ENCODE data around the gene GAREM1.

Gene GAREM1

GRCh38 chr18:32425466-32425865 is 45.2 kb downstream of the GAREM1 start:
- no peak for DNase-seq (ENCODE audit: low read depth in 2 of 2, low spot score in 1 of 2)

DNA sequence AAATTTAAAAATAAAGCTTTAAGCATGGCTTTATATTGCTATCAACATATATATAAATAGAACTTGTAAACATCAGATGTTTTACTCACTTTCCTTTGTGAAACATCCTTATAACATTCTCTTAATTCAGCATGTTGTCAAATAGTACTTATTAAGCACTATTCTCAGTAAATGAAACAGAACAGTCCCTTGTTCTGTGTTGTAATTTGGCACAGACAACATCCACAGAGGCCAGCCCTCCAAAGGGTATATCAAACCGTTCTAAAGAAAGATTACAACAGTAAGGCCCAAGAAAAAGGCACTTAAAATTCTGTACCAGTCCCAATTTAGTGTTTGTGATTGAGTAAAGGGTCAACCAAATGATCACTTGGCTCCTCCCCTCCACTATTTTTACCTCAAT is 46.0 kb downstream of the GAREM1 start:
- no peak for DNase-seq (ENCODE audit: low read depth in 2 of 2, low spot score in 1 of 2)

DNA sequence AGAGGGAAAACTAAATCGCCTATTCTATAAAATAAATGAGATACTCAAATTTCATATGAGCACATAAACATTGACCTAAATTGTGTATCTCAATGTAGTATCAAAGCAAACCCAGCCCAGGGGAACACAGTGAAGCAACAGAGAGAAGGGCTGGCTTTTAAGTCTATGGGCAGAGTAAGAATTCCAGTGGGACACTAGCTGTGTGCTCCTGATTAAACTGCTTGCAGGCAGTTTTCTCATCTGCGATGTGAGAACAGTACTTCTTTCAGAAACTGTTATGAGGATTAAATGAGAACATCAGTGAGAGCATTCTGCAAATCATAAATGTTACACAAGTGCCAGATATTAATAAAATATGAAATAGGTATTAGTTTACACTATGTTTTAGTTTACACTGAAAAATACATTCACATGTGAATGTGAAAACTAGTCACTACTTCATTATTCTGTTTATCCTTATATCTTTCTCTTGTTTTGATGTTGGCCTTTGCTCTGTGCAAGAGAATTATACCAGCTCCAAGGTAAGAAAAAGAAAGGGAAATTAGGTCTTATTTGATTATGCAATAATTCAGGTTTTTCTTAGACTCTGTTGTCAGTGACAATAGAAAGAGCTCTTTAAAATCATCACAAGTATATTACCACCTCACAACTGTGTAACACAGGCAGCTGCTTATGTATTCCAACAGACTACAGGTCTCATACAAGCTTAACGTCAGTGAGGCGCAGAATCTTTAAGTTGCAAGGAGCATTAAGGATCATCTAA is 47.5 kb downstream of the GAREM1 start:
- no peak for DNase-seq (ENCODE audit: low read depth in 2 of 2, low spot score in 1 of 2)

GRCh38 chr18:32422201-32422600 is 48.5 kb downstream of the GAREM1 start:
- no peak for DNase-seq (ENCODE audit: low read depth in 2 of 2, low spot score in 1 of 2)

DNA sequence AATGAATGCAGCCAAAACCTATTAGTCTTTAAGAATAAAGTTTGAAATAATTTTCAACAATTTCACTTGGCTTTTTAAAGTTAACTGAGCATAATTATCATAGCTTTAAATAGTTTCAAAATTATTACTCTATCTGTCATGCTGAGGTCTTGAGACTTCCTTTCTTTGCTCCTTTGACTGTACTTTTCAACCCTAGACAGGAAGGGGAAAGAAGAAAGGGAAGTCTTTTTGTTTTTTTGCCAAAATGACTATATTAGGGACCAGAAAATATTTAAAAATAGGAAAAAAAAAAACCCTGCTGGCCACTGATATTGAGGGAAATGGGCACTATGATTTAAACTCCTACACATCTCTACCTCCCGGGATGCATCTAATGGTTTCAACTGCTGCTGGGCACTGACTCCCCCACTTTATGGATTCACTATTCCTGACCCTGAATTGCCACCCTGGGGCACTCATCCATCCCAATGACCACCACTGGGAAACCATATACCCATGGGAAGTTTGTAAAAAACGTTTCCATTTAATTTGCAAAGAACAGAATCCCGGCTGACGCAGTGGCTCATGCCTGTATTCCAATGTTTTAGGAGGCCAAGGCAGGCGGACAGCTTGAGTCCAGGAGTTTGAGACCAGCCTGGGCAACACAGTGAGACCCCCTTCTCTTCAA is 50.5 kb downstream of the GAREM1 start:
- no peak for DNase-seq (ENCODE audit: low read depth in 2 of 2, low spot score in 1 of 2)

DNA sequence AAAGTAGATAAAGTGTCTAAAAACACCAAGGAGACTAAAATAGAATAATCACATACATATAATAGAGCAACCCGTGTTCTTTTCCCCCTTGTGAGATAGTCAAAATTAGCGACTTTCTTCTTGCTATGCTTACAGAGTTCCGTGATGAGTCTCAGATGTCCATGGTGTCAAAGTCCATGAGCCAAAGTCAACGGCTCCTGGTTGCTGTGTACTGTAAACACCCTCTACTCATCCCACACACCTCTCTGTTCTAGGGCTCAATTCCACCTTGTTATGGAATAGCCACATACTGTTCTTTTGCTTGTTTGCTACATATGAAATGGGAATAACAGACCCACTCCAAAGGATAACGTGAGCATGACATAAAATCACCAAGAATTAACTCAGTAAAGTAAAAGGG is 52.5 kb downstream of the GAREM1 start:
- DNase-seq (ENCODE audit: low read depth in 2 of 2, low spot score in 1 of 2), result no peak

DNA sequence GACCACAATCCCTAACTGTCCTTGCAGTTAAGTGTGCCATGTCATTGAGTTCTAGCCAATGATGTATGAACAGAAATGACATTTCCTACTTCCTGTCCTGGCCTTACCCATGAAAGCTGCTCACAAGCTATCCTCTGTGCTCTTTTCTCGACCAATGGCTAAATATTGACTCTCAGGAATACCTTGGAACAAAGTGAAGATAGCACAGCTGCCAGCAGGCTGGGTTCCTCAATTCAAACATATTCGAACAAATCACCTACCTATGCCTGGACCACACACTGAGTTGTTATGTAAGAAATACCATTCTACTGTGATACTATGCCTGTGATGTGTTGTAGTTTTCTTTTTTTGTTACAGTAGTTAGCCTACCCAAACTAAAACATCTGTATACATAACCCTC is 65.1 kb downstream of the GAREM1 start:
- DNase-seq (ENCODE audit: low read depth in 2 of 2, low spot score in 1 of 2), result no peak

DNA sequence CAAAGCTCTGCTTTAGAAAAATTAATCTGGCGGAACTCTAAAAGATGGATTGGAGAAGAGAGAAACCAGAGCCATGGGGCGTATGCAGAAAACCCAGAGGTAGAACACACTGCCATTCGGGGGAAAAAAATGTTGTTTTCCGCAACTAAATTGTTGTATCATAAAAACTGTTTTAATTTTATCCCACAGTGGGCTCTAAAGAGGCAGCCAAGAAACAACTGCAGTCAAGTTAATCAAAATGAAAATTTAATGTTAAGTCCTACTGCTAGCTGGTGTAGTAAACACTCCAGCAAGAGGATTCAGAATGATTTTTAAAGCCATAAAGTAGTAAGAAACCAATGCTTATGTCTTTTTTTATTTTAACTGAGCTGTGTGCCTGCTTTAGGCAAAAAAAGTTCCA is 69.1 kb downstream of the GAREM1 start:
- no peak for DNase-seq (ENCODE audit: low read depth in 2 of 2, low spot score in 1 of 2)

- DNase-seq (ENCODE audit: low read depth in 2 of 2, low spot score in 1 of 2), result no peak
Observed at GRCh38 chr18:32393407-32393806, 77.3 kb downstream of the GAREM1 start.

GRCh38 chr18:32391126-32391525 is 79.6 kb downstream of the GAREM1 start:
- no peak for DNase-seq (ENCODE audit: low read depth in 2 of 2, low spot score in 1 of 2)

GRCh38 chr18:32389858-32390257 is 80.8 kb downstream of the GAREM1 start:
- no peak for DNase-seq (ENCODE audit: low read depth in 2 of 2, low spot score in 1 of 2)

DNA sequence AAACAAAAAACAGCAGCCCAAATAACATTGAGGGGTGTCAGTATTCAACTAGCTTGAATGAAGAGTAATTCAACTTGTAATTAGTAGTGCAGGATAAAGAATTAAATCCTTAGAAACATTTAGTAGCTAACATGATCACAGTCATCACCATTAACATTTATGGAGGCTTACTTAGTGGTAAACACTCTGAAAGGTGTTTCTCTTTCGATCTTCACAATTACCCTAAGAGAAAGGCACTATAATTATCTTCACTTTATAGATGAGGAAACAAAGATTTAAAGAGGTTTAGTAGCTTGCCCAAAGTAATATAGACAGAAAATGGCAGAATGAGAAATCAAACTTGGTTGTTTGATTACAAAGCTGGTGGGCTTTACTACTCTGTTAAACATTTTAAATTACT is 81.5 kb downstream of the GAREM1 start:
- DNase-seq (ENCODE audit: low read depth in 2 of 2, low spot score in 1 of 2), result no peak

- DNase-seq (ENCODE audit: low read depth in 2 of 2, low spot score in 1 of 2), result no peak
Observed at GRCh38 chr18:32386471-32386870, 84.2 kb downstream of the GAREM1 start.

DNA sequence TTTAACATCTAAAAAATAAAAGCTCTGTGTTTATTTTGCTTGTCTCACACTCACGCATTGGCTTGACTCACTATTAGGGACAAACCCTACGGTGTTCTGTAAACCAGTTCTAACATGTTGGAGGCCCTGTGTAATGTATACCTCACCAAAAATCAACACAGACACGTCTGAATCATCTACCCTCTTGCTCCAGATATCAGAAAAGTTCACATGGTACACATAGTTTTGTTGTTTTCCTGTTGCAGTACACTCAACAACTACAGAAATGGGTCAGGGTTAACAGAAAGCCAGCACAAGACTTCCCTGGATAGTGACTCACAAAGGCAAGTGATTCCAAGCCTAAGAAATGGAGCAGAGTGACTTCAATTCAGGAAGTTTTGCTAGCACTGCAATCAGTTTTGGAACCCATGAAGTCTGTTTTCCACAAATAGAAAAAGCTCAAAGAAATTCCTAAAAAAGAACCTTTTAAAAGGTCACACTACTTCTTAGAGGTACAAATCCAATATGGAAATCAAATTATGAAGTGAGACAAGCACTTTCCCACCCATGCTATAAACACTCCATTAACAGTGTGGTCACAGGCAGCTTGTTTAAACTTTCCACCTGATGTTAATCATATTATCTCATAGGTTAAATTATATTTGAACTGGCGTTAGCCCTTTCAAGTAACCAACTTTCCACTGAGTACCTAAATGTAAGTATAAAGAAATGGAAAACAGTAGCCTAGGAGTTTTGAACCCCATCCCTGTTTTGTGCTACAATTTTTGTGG is 87.4 kb downstream of the GAREM1 start:
- DNase-seq (ENCODE audit: low read depth in 2 of 2, low spot score in 1 of 2), result no peak

- no peak for DNase-seq (ENCODE audit: low read depth in 2 of 2, low spot score in 1 of 2)
Observed at GRCh38 chr18:32381761-32382160, 88.9 kb downstream of the GAREM1 start.

GRCh38 chr18:32380559-32380958 is 90.1 kb downstream of the GAREM1 start:
- DNase-seq (ENCODE audit: low read depth in 2 of 2, low spot score in 1 of 2), result no peak

DNA sequence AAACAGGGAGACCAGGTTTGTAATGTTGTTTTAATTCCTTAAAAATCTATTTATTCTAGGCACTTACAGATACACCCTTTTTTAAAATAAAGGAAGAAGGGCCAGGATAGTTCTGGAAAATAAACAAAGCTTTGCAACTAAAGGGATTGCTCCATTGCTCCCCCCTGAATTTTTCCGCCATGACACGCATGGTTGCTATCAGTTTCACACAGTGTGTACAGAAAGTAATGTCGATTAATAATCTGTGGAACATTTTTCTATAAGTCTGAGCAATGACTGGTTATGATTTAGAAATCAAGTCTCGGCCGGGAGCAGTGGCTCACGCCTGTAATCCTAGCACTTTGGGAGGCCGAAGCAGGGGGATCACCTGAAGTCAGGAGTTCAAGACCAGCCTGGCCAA is 90.8 kb downstream of the GAREM1 start:
- DNase-seq (ENCODE audit: low read depth in 2 of 2, low spot score in 1 of 2), result no peak

DNA sequence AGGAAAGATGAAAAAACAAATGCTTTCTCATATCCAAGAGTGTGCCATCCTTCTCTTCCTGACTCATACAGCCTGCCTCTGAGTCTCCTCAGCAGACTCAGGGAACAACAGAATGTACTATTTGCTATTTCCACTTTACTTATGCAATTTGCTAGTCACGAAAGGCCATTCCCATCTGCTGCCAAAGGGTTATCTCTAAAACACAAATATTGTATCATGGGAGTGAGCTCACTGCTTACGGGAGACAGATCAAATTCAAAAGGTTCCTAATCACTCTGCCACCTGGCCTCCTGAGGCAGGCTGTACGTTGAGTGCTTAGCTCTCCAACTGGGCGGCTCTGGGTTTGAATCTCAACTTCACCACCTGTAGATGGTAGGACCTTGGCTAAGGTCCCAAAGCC is 92.0 kb downstream of the GAREM1 start:
- DNase-seq (ENCODE audit: low read depth in 2 of 2, low spot score in 1 of 2), result no peak

DNA sequence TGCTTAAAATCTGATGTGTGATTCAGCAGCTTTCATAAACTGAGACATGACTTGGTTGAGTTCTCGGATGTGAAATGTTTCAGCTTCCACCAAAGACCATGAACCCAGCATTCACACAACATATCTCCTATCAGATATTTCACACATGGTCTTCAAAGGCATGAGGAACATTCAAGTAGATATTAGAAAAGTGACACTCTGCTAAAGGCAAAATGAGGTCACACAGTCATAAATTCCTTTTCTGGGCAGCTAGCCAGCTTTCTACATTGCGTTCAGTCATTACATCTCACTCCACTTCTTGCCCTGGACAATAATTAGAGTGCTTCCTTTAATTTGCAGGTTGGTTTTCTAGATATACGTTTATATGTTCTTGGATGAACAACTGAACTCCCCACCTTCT is 96.7 kb downstream of the GAREM1 start:
- DNase-seq (ENCODE audit: low read depth in 2 of 2, low spot score in 1 of 2), result no peak

- no peak for DNase-seq (ENCODE audit: low read depth in 2 of 2, low spot score in 1 of 2)
Observed at GRCh38 chr18:32373505-32373904, 97.2 kb downstream of the GAREM1 start.

DNA sequence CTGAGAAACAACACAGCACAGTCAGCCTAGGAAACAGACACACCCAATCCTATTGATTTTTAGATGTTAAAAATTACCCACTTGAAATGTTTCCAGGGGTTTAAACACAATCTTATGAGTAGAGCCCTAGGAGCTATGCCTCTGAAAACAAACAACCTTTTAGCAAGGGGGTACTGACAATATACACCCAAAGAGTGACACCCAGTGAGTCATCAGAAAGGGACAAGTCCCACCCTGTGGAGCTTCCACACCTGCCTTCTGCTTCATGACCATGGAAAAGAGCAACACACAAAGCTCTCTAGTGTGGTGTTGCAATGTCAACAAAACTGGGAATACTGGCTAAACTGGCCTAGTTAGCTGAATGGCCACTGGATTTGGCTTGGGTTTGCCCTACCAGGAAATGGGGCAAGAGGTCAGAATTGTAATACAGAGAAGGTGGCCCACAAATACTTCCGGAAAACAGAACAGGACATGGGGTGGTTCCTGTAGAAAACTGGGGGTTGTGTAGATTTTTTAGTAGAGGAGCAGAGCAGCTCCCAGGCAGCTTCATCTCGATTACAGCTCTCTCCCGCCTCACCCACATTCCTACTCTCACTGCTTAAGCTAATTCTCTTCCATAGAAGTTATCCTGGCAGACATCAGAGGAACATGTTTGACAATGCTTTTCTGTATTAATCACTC is 98.2 kb downstream of the GAREM1 start:
- DNase-seq (ENCODE audit: low read depth in 2 of 2, low spot score in 1 of 2), result no peak

DNA sequence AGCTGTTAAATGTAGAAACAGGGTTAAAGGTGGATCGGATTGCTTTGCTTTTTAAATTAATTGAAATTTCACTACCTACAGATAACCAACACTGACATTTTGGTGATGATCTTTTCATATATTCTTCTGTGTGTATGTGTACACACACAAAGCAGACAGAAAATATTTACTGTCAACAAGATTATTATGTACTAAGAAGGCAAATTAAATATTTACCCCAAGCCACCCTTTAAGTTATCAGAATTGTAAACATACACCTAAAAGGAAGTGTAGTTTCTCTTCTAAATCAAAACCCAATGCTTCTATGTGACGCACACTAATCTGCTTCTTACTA is 98.7 kb downstream of the GAREM1 start:
- no peak for DNase-seq (ENCODE audit: low read depth in 2 of 2, low spot score in 1 of 2)

Measured in stimulated activated CD8-positive, alpha-beta memory T cell treated with anti-CD3 and anti-CD28 coated beads, Interleukin-4, amount 100 ng/mL, for 1 hour (primary cell).